Stimulated activated CD8-positive, alpha-beta memory T cell treated with anti-CD3 and anti-CD28 coated beads, Interleukin-4, amount 100 ng/mL, for 4 hours (primary cell): ENCODE data around the gene ADRM1.

Experiments
- DNase-seq, 2 donors: peaks; one replicate each; pipeline ENCODE4 v3.0.0-alpha.2; 2020; ENCODE audit warnings: low read depth in 2 of 2, low spot score in 1 of 2

ADRM1 gene

GRCh38 chr20:62336775-62337557, 34.2 kb downstream of the ADRM1 start:
- DNase-seq: no peak

- no peak for DNase-seq
Measured at GRCh38 chr20:62337558-62338293, 34.9 kb downstream of the ADRM1 start.

DNA sequence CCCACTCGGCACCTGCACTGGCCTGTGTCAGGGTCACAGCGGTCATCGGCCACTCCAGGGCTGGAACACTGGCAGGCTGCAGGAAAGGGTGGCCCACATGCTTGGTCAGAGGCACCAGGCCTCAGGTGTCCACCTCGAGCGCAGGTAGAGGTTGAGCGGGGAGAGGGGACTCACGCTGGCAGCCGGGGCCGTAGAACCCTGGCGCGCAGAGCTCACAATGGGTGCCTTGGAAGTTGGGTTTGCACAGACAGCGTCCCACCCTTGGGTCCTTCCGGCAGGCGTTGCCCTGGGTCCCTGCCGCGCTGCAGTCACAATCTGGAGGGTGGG, 35.5 kb downstream of the ADRM1 start:
- no peak for DNase-seq

GRCh38 chr20:62339647-62340062, 36.9 kb downstream of the ADRM1 start:
- no peak for DNase-seq

- DNase-seq: no peak
Measured at GRCh38 chr20:62342910-62343309, 40.1 kb downstream of the ADRM1 start.

DNA sequence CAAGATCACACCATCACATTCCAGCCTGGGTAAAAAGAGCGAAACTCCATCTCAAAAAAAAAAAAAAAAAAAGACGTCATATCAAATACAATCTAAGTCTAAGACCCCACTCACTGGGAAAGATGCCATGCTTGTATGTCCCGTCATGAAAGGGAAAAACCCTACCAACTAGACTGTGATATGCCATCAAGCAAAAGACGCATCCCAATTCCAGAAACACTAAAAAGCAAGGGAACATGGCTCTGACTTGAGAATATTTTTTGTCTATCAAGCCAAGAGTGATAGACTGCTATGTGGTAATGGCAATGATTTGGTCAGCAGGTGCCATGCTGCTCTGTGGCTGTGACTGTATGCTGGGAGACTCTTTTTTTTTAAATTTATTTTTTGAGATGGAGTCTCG, 41.3 kb downstream of the ADRM1 start:
- DNase-seq: no peak

DNA sequence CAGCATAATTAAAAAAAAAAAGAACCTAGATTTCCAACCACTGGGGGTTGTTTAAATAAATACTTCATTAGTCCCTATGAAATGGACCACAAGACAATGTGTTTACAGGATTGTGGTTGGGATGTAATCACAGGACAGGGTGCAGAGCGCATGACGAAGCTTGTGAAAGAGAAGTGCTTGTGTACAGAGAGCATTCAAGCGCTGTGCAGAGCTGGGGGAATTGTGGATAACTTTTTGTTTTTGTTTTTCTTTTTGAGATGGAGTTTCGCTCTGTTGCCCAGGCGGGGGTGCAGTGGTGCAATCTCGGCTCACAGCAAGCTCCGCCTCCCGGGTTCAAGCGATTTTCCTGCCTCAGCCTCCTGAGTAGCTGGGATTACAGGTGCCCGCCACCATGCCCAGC, 42.0 kb downstream of the ADRM1 start:
- DNase-seq: no peak

- DNase-seq: no peak
Measured at GRCh38 chr20:62345681-62346370, 43.0 kb downstream of the ADRM1 start.

- no peak for DNase-seq
Measured at GRCh38 chr20:62346398-62347150, 43.8 kb downstream of the ADRM1 start.

DNA sequence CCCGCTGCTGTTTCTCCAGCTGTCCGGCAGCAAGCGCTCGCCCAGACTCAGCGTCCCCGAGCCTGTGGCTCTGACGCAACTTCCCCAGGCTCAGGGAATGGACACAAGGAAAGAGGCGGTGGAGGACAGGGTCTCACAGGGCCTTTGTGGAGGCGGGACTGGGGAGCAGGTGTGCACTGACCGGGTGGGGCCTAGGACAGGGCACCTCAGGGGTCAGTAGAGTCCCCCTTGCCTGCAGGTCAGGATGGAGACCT, 44.3 kb downstream of the ADRM1 start:
- DNase-seq: no peak

DNA sequence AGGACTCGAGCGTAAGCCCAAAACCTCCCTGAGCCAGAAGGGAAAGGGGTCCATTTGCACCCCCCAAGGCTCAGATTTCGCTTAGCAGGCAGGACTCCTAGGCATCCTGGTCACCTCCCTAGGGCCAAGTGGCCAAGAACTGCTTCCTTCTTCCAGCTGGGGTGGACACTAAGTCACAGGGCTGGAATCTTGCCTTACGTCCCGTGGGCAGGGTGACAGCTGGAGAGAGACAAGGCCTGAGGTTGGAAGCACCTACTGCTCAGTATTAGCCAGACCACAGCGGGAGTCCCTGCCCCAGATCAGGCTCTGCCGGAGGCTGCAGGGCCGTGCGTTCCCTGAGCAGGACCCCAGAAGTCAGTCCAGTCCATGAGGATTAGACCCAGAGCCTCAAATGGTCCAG, 44.6 kb downstream of the ADRM1 start:
- no peak for DNase-seq

GRCh38 chr20:62348604-62349003, 45.8 kb downstream of the ADRM1 start:
- DNase-seq: no peak

DNA sequence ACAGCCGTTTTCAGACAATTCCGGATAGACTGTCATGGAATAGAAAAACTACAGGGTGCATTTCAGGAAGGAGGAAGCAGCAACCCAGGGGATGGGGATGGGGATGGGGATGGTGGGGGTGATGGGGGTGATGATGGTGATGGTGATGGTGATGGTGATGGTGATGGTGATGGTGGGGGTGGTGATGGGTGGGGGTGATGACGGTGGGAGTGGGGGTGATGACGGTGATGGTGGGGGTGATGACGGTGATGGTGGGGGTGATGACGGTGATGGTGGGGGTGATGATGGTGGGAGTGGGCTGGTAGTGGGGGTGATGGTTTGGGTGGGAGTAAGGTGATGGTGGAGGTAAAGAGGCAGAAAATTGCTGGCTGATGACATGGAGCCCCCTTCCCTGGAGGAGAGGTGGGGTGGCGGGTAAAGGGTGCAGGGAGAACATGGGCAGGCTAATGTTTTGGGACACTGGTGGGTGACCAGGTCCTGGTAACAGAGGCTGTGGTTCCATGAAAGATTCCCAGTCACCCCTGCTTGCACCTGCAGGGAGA, 46.8 kb downstream of the ADRM1 start:
- no peak for DNase-seq

- no peak for DNase-seq
Measured at GRCh38 chr20:62350098-62350628, 47.4 kb downstream of the ADRM1 start.

DNA sequence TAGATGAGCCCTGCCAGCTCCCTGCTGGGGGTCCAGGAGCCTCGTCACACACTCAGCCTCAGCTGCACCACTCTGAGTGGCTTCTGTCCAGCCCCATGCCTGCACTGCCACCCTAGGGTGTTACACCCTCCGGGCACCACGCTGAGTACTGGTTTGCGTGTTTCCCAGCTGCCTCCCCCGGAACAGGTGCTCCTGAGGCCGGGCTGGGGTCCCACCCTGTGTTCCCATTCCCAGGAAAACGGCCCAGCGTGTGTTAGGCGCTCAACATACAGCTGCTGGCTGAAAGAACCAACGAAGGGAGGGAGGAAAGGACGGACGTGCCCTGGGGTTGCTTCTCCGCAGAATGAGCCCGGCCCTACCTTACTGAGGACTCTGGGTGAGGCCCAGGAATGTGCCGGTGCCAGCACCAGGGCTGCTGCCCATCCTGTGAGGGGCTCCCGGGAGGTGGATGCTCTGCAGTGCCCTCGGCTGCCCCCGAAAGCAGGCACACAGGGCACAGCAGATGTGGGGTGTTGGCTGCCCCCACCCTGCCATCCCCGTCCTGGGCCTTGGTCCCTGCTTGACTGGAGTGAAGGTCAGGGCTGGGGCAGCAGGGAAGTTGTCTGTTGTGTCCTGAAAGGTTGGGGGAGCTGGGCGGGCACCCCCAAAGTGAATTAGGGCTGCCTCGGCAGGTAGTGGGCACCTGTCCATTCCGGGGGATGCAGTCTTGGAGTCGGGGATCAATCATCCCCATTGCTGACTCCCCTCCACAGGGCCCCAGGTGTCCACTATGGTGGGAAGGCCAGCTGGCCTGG, 48.0 kb downstream of the ADRM1 start:
- no peak for DNase-seq

DNA sequence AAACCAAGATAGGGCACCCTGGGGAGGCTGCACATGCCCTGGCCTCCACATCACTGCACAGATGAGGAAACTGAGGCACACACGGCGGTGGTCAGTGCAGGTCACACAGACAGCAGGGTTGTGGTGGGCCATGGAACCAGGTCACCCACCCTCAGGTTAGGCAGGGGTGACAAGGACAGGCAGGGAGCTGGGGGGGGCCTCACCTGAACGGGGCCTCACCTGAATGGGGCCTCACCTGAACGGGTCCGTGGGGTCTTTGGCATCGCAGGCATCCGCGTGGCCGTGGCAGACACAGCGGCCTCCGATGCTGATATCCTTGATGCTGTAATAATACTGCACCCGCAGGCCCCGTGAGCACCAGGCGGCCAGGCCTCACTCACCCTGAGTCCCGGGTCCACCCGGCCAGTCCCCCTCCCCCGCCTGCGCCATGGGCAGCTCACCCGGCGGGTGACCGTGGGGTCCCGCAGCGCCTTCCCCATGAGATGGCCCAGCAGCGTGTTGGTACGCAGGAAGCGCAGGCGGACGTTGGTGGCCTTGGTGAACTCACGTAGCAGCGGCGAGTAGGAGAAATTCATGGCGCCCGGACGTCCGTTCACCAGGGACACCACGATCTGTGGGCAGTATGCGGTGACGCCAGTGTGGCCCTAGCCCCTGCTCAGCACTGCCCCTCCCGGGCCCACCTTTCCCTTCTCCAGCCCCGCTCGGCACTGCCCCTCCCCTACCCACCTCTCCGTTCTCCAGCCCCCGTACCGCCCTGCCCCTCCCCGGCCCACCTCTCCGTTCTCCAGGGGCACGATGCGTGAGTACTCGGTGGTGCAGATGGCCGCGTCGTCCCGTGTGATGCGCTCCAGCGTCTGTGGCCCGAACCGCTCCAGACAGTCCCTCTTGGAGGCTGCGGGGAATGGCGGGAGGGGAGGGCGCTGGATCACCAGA, 48.9 kb downstream of the ADRM1 start:
- DNase-seq: no peak

- DNase-seq: no peak
Measured at GRCh38 chr20:62352402-62353288, 49.8 kb downstream of the ADRM1 start.

DNA sequence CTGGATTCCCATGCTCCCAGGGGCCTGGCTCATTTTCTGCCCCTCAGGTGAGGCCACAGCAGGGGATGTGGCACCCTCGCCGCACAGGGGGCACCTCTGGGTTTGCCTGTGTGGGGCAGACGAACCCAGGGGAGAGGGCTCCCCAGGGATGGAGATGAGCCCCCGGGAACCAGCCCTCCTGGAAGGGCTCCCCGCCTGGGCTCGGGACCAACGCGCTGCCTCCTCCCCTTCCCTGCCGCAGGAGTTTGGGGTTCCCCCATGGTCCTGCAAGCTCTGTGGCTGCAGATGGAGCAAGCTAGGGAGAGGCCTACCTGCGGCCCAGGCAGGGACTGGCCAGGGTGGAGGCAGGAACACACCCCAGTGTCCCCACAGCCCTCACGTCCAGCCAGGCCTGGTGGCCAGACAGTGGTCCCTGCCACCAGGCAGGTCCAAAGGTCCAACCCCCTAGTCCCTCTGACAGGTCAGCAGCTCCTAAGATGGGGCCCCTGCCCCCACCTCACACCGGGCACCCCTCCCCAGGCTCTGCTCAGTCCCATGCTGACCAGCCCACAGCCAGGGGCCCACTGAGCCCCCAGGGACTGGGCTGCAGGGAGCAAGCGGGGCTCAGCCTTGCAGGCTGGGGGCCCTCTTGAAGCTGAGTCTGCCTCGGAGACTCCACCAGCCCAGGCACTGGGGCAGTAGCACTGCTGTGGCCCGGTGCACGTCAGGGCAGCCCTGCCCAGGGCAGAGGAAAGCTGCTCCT, 50.7 kb downstream of the ADRM1 start:
- no peak for DNase-seq
